HG02840 (cell line): ENCODE data around the gene DAAM2.

Source experiments
- ATAC-seq: cut with Tn5 transposase; IDR thresholded peaks from one replicate; pipeline ENCODE4 v1.9.1; 2021; ENCODE audit warnings: mild to moderate bottlenecking, moderate library complexity, moderate number of reproducible peaks; ENCODE audit not compliant: unreplicated experiment, low FRiP score

Gene DAAM2

GRCh38 chr6:39924283-39924682 lies 132.1 kb downstream of the DAAM2 start:
- no peak for ATAC-seq

DNA sequence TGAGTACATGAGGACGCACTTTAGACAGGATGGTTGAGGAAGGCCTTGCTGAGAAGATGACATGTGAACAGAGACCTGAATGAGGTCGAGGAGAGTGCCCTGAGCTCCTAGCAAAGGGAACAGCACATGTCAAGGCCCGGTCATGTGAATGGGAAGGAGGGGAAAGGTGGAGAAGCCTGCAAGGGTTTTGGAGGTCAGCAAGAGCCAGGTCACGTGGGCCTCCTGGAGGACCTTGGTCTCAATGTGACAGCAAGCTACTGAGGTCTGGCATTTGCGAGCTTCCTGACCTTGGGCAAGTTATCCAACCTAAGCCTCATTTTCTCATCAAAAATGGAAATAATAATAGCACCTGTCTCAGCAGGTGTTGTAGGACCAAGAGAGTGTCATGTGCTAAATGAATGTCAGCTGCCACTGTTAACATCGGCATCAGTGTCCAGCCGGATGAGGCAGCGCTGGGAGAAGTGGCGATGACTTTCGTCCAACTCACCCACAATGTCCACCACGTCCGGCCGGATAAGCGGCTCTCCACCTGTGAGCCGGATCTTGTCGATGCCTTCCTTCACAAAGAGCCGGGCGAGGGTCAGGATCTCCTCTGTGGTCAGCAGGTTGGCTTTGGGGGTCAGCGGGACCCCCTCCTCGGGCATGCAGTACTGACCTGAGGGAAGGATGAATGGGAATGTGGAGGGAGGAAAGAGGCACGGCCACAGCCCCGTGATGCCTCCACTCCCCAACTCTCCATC lies 133.2 kb downstream of the DAAM2 start:
- ATAC-seq: no peak

- ATAC-seq: no peak
These were observed 133.7 kb downstream of the DAAM2 start for GRCh38 chr6:39925931-39926290.

GRCh38 chr6:39926668-39927067 lies 134.5 kb downstream of the DAAM2 start:
- ATAC-seq: no peak

DNA sequence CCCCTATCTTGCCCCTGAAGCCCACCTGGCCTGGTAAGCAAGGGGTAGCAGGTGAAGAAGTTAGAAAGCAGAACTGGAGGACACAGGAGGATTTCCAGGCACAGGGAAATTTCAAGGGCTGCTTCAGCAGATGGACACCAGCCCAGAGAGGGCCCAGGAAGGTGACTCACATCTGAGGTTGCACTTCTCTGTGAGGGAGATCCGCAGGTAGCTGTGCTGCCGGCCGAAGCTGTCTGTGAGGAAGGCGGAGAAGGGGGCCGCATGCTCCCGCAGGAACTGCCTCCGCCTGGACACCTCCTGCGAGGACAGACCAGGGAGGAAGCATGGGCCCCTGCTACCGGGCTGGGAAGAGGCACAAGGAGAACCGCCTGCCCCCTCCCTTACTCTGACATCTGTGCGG lies 135.0 kb downstream of the DAAM2 start:
- no peak for ATAC-seq

- no peak for ATAC-seq
These were observed 137.0 kb downstream of the DAAM2 start for GRCh38 chr6:39929039-39929732.

- ATAC-seq: no peak
These were observed 137.7 kb downstream of the DAAM2 start for GRCh38 chr6:39929733-39930461.

DNA sequence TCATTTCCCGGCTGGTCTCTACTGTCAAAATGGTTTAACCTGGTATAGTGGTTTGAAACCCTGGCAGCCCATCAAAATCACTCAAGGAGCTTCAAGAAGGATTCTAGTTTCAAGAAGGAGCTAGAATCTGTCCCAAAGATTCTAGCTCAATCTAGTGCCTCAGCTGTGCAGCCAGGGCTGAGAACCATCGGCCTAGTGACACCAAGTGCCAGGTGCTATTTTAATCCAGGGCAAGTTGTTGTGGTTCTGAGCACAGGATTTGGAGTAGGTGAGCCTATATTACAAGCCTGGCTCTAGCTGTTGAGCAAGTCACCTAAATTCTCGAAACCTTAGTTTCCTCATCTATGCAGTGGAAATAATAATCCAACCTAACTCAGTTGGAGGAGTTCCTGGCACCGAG lies 138.4 kb downstream of the DAAM2 start:
- ATAC-seq: no peak

GRCh38 chr6:39931607-39932006 lies 139.4 kb downstream of the DAAM2 start:
- ATAC-seq: no peak

DNA sequence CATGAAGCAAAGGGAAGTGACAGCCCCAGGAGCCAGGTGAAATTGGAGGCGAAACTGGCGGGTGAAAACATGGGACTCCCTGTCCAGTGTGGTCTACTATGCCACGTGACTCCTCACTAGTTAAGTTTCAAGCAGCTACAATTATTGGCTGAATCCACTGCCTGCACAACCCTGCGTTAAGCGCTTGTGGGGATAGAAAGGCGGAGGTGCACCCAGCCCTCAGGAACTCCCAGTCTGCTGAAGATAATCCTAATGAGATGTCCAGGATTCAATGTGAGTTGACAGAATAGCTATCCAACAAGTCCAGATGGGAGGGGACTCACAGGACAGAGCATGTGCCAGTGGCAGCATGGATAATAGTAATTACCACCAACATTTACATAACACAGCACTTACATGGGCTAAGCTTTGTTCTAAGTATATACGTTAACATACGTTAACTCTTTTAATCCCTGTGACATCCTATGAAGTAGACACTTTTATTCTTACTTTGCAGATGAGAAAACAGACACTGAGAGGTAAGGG lies 140.3 kb downstream of the DAAM2 start:
- ATAC-seq: no peak

DNA sequence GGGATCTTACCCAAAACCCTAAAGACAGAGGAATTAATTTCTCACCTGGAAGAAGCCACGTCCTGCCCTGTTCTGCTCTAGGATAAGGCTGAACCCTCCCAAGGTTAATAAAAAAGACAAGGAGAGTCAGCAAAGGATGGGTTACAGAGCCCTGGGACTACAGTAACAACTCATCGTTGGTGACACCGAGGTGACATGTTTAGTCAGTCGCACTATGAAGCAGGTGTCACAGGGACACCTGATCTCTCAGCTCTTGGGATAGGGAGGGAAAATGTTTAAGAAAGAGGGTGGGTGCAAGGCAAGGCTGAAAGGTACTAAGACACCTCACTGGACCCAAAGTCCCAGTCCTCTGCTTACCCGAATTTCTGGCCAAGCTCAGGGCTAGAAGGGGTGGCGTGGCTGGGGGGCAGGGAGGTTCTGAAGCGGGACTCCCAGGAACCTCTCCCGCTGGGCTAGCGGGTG lies 141.5 kb downstream of the DAAM2 start:
- no peak for ATAC-seq

DNA sequence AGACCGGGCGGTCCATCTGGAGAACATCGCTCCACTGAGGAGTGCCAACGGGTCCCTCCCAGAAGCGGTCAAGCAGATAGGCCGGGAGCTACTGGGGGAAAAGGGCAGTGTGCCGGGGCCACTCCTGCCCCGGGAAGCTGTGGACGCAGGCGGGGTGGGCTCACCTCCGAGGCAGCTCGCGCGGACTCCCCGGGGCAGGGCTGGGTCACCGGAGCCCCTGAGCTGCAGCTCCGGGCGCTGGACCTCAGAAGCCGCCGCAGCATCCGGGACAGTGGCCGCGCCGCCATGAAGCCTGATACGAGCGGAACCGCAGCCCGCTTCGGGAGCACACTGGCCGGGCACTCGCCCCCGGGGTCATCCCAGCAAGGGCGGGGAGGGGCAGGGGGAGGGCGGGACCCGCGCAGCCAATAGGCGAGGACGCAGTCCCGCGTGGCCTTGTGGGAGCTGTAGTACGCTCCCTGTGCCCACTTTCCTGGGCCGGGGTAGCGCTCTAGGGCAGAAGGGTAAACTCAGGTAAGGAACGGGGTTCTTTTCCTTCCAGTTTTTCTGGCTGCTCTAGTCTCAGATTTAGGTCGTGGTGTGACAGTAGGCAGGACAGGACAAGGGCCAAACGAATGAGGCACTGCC lies 142.1 kb downstream of the DAAM2 start, which contains the start of gene MOCS1:
Gene MOCS1 (minus strand): TSS at position 332 of the 627 bp plus-strand sequence. CDS start 45 bp downstream, at position 287.
- no peak for ATAC-seq

GRCh38 chr6:39935241-39935640 lies 143.1 kb downstream of the DAAM2 start:
- no peak for ATAC-seq

DNA sequence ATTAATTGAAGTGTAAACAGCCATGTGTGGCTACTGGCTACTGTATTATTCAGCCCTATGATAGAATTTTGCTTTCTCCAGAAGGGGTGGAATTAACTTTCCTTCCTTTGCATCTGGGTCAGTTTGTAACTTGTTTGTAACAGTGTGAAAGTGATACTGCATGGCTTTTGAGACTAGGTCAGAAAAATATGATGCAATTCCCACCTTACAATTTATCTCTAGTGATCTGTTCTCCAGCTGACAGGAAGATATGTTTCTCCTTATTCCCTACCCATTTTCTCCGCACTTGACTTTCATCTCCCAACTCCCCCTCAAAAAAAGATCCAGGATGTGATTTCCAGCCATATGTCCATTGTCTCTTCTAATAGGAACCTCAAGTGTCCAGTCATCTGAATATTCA lies 144.7 kb downstream of the DAAM2 start:
- no peak for ATAC-seq

- no peak for ATAC-seq
These were observed 145.6 kb downstream of the DAAM2 start for GRCh38 chr6:39937686-39938333.

GRCh38 chr6:39938773-39939654 lies 146.8 kb downstream of the DAAM2 start:
- no peak for ATAC-seq

GRCh38 chr6:39941138-39941537 lies 149.0 kb downstream of the DAAM2 start:
- no peak for ATAC-seq

DNA sequence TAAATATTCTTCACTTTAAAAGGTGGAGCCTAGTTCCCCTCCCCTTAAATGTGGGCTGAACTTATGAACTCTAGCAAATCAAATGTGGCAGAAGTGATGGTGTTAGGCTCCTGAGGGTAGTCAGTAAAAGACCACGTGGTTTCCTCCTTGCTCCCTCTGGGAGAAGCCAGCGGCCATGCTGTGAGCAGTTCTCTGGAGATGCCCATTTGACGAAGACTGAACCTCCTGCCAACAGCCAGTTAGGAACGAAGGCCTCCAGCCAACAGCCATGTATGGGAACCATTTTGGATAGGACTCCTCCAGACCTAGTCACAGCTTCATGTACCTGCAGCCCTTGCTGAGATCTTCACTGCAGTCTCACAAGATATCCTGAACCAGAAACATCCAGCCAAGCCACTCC lies 149.6 kb downstream of the DAAM2 start:
- no peak for ATAC-seq

DNA sequence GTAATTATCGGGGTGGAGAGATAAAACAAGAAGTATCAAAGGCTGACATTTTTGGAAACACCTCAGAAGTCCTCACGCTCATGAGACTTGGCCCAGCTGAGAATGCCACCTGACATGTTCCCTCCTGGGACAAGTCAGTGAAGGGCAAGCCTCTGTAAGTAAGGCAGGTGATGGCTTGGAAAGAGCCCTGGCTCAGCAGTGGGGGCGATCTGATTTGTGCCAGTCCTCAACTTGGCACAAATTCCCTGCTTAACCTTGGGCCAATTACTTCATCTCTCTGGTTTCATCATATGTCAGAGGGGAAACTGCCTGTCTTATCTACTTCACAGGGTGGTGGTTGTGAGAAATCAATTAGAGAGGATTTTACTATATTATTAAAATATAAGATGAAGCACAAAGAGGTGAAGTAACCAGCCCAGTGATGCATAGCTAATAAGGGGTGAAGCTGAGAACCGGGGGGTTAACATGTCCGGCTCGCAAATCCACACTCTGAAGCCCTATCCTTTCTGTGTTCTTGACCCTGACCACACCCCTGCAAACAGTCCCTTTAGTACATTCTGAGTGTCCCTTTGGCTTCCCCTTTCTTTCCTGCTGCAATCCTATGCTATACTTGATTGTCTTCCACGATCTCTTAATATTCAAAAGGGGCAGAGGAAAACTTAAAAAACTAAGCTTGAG lies 150.9 kb downstream of the DAAM2 start:
- ATAC-seq: no peak
